ENCODE data around the gene KRTAP4-8.
"Not testable (repeated sequence)": the region's sequence is repeated elsewhere in the genome, so short reads cannot be mapped to it uniquely, and the experiment has no call there.

DNA sequence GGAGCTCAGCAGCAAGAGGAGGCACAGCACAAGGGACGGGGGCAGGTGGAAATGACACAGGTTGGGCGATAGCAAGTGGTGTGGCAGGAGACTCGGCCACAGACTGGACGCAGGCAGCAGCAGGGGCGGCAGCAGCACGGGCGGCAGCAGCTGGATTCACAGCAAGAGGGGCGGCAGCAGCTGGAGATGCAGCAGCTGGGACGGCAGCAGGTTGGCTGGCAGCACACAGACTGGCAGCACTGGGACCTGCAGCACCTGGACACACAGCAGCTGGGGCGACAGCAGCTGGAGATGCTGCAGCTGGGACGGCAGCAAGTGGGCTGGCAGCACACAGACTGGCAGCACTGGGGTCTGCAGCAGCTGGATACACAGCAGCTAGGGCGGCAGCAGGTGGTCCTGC, 41.9 kb upstream of the KRTAP4-8 start:
- TF ChIP-seq EP300 (IDR thresholded peaks at IDR 0.05; ENCODE audit: borderline replicate concordance in 1 of 2, low read depth in 1 of 2, low read length in 1 of 2); POLR2AphosphoS5 (IDR thresholded peaks at IDR 0.05; ENCODE audit: low read depth, low read length); EZH2phosphoT487 (IDR thresholded peaks at IDR 0.05; ENCODE audit: borderline replicate concordance, low read depth); JUND (IDR thresholded peaks at IDR 0.05); SIN3A (IDR thresholded peaks at IDR 0.05; ENCODE audit: borderline replicate concordance, low read depth, low read length); TAF1 (IDR thresholded peaks at IDR 0.05; ENCODE audit: borderline replicate concordance, low read depth, low read length); TEAD4 (IDR thresholded peaks at IDR 0.05; ENCODE audit: borderline replicate concordance, insufficient read depth); RAD21 (IDR thresholded peaks at IDR 0.05; ENCODE audit: low read length); GATA2 (CRISPR knock-in tag; IDR thresholded peaks at IDR 0.05): not testable (repeated sequence)
- TF ChIP-seq, protein P1, sequence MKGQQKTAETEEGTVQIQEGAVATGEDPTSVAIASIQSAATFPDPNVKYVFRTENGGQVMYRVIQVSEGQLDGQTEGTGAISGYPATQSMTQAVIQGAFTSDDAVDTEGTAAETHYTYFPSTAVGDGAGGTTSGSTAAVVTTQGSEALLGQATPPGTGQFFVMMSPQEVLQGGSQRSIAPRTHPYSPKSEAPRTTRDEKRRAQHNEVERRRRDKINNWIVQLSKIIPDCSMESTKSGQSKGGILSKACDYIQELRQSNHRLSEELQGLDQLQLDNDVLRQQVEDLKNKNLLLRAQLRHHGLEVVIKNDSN (IDR thresholded peaks at IDR 0.05; ENCODE audit: borderline replicate concordance, low read depth) = not testable (repeated sequence)
- TF ChIP-seq, protein P2, sequence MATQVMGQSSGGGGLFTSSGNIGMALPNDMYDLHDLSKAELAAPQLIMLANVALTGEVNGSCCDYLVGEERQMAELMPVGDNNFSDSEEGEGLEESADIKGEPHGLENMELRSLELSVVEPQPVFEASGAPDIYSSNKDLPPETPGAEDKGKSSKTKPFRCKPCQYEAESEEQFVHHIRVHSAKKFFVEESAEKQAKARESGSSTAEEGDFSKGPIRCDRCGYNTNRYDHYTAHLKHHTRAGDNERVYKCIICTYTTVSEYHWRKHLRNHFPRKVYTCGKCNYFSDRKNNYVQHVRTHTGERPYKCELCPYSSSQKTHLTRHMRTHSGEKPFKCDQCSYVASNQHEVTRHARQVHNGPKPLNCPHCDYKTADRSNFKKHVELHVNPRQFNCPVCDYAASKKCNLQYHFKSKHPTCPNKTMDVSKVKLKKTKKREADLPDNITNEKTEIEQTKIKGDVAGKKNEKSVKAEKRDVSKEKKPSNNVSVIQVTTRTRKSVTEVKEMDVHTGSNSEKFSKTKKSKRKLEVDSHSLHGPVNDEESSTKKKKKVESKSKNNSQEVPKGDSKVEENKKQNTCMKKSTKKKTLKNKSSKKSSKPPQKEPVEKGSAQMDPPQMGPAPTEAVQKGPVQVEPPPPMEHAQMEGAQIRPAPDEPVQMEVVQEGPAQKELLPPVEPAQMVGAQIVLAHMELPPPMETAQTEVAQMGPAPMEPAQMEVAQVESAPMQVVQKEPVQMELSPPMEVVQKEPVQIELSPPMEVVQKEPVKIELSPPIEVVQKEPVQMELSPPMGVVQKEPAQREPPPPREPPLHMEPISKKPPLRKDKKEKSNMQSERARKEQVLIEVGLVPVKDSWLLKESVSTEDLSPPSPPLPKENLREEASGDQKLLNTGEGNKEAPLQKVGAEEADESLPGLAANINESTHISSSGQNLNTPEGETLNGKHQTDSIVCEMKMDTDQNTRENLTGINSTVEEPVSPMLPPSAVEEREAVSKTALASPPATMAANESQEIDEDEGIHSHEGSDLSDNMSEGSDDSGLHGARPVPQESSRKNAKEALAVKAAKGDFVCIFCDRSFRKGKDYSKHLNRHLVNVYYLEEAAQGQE (IDR thresholded peaks at IDR 0.05; ENCODE audit: low read depth, low read length) = not testable (repeated sequence)
- TF ChIP-seq, protein P3, sequence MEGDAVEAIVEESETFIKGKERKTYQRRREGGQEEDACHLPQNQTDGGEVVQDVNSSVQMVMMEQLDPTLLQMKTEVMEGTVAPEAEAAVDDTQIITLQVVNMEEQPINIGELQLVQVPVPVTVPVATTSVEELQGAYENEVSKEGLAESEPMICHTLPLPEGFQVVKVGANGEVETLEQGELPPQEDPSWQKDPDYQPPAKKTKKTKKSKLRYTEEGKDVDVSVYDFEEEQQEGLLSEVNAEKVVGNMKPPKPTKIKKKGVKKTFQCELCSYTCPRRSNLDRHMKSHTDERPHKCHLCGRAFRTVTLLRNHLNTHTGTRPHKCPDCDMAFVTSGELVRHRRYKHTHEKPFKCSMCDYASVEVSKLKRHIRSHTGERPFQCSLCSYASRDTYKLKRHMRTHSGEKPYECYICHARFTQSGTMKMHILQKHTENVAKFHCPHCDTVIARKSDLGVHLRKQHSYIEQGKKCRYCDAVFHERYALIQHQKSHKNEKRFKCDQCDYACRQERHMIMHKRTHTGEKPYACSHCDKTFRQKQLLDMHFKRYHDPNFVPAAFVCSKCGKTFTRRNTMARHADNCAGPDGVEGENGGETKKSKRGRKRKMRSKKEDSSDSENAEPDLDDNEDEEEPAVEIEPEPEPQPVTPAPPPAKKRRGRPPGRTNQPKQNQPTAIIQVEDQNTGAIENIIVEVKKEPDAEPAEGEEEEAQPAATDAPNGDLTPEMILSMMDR (IDR thresholded peaks at IDR 0.05) = not testable (repeated sequence)
- TF ChIP-seq, protein P4, sequence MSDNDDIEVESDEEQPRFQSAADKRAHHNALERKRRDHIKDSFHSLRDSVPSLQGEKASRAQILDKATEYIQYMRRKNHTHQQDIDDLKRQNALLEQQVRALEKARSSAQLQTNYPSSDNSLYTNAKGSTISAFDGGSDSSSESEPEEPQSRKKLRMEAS (IDR thresholded peaks at IDR 0.05; ENCODE audit: low read depth) = not testable (repeated sequence)
- TF ChIP-seq, protein P5, sequence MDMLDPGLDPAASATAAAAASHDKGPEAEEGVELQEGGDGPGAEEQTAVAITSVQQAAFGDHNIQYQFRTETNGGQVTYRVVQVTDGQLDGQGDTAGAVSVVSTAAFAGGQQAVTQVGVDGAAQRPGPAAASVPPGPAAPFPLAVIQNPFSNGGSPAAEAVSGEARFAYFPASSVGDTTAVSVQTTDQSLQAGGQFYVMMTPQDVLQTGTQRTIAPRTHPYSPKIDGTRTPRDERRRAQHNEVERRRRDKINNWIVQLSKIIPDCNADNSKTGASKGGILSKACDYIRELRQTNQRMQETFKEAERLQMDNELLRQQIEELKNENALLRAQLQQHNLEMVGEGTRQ (IDR thresholded peaks at IDR 0.05; ENCODE audit: borderline replicate concordance, low read depth, low read length) = not testable (repeated sequence)

All from SK-N-SH (cell line).